Skeletal muscle tissue (tissue), 4 donors: ENCODE measurements around the gene CHAD. TPM values are rescaled to one million over a fixed set of nuclear protein-coding genes. Genes with fewer than 3 reads are reported as not detected.
A peak's percentile ranks its signal among the peaks of the same experiment; 100 is the strongest.
"Not testable (repeated sequence)": the region's sequence is repeated elsewhere in the genome, so short reads cannot be mapped to it uniquely, and the experiment has no call there.

Source experiments
- H3K27ac ChIP-seq: one replicate; pipeline ENCODE4 v1.7.0; 2013; ENCODE audit warnings: mild to moderate bottlenecking, low read depth, low read length, inconsistent platforms
- H3K27me3 ChIP-seq, 3 donors: one replicate each; pipeline ENCODE4 v1.7.0; 2013; ENCODE audit warnings: low read length in 3 of 3; ENCODE audit not compliant: control insufficient read depth in 3 of 3, insufficient read depth in 3 of 3
- H3K36me3 ChIP-seq, 3 donors: one replicate each; pipeline ENCODE4 v1.7.0; 2013; ENCODE audit warnings: low read length in 3 of 3; ENCODE audit not compliant: control insufficient read depth in 3 of 3, insufficient read depth in 3 of 3
- H3K4me1 ChIP-seq, 3 donors: one replicate each; pipeline ENCODE4 v1.7.0; 2013; ENCODE audit warnings: low read length in 3 of 3, mild to moderate bottlenecking in 3 of 3; ENCODE audit not compliant: control insufficient read depth in 3 of 3, insufficient read depth in 3 of 3
- H3K4me3 ChIP-seq, 3 donors: one replicate each; pipeline ENCODE4 v1.7.0; 2013; ENCODE audit warnings: low read length in 3 of 3
- H3K9ac ChIP-seq, 3 donors: one replicate each; pipeline ENCODE4 v1.7.0; 2013; ENCODE audit warnings: low read length in 3 of 3, mild to moderate bottlenecking in 3 of 3, moderate library complexity in 2 of 3, low read depth in 1 of 3
- H3K9me3 ChIP-seq, 3 donors: one replicate each; pipeline ENCODE4 v1.7.0; 2013; ENCODE audit warnings: low read length in 3 of 3; ENCODE audit not compliant: control insufficient read depth in 3 of 3
- total RNA-seq: library from RNA; depleted of rRNA; stranded (reverse); fragments of >200 nt; gene quantifications from one replicate; pipeline ENCODE4 v1.2.3, GENCODE V29; 2014
- donor health status: Osteomylitis.

CHAD gene
- total RNA-seq, 1 donor from 2014 or later: 1.6 TPM

GRCh38 chr17:50475775-50476544, 7.3 kb upstream of the CHAD start:
- peaks cover 7 to 16% (median 10%) of the 10 kb centered on the region in 3 donors for H3K36me3 ChIP-seq
- peak overlapping the region in 1 of 3 donors; percentile 5 for H3K9ac ChIP-seq
- H3K27me3 ChIP-seq, H3K27ac ChIP-seq, H3K4me3 ChIP-seq, H3K9me3 ChIP-seq: not testable (repeated sequence)
- peaks cover 32 to 42% (median 38%) of the 10 kb centered on the region in 3 donors for H3K4me1 ChIP-seq

GRCh38 chr17:50475362-50475761, 6.7 kb upstream of the CHAD start:
- H3K9me3 ChIP-seq: no peaks in the 10 kb centered on the region
- no peak overlapping the region for H3K9ac ChIP-seq
- no peak overlapping the region for H3K4me3 ChIP-seq
- H3K36me3 ChIP-seq: peaks cover 7 to 14% (median 10%) of the 10 kb centered on the region in 3 donors
- peaks cover 0 to 6% (median 0%) of the 10 kb centered on the region in 3 donors for H3K27me3 ChIP-seq
- peaks cover 37 to 46% (median 43%) of the 10 kb centered on the region in 3 donors for H3K4me1 ChIP-seq
- no peak overlapping the region for H3K27ac ChIP-seq

GRCh38 chr17:50474523-50474922, 5.8 kb upstream of the CHAD start:
- H3K27me3 ChIP-seq: peaks cover 0 to 6% (median 0%) of the 10 kb centered on the region in 3 donors
- H3K9ac ChIP-seq: no peak overlapping the region
- H3K4me1 ChIP-seq: peaks cover 39 to 46% (median 44%) of the 10 kb centered on the region in 3 donors
- H3K36me3 ChIP-seq: peaks cover 5 to 10% (median 7%) of the 10 kb centered on the region in 3 donors
- H3K27ac ChIP-seq: no peak overlapping the region
- no peak overlapping the region for H3K4me3 ChIP-seq
- H3K9me3 ChIP-seq: no peaks in the 10 kb centered on the region

GRCh38 chr17:50473901-50474300, 5.2 kb upstream of the CHAD start:
- Histone ChIP-seq H3K27ac (no peak overlapping the region), H3K27me3 (peaks cover 0 to 6% (median 0%) of the 10 kb centered on the region in 3 donors), H3K4me3 (no peak overlapping the region), H3K9me3 (no peaks in the 10 kb centered on the region), H3K36me3 (peaks cover 5 to 10% (median 7%) of the 10 kb centered on the region in 3 donors), H3K4me1 (peaks cover 44 to 50% (median 44%) of the 10 kb centered on the region in 3 donors), H3K9ac (peak overlapping the region in 1 of 3 donors; percentile 8)

- Histone ChIP-seq H3K4me1 (peaks cover 47 to 54% (median 47%) of the 10 kb centered on the region in 3 donors), H3K27me3 (peaks cover 0 to 11% (median 9%) of the 10 kb centered on the region in 3 donors)
- H3K9me3 ChIP-seq, H3K27ac ChIP-seq, H3K4me3 ChIP-seq, H3K36me3 ChIP-seq, H3K9ac ChIP-seq: not testable (repeated sequence)
Measured at GRCh38 chr17:50472761-50473161, 4.1 kb upstream of the CHAD start.

GRCh38 chr17:50472286-50472685, 3.6 kb upstream of the CHAD start:
- Histone ChIP-seq H3K27me3 (peaks cover 0 to 11% (median 9%) of the 10 kb centered on the region in 3 donors), H3K36me3 (peaks cover 5 to 10% (median 7%) of the 10 kb centered on the region in 3 donors), H3K9me3 (no peaks in the 10 kb centered on the region), H3K4me1 (peaks cover 45 to 56% (median 47%) of the 10 kb centered on the region in 3 donors), H3K4me3 (peak overlapping the region in 1 of 3 donors; percentile 17), H3K27ac (peak overlapping the region; percentile 47), H3K9ac (peak overlapping the region in 1 of 3 donors; percentile 69)

GRCh38 chr17:50471009-50471905, 2.6 kb upstream of the CHAD start:
- peak overlapping the region; percentile 47 for H3K27ac ChIP-seq
- peaks cover 5 to 10% (median 7%) of the 10 kb centered on the region in 3 donors for H3K36me3 ChIP-seq
- H3K9ac ChIP-seq: peak overlapping the region; percentile 27 to 69 (median 51)
- no peaks in the 10 kb centered on the region for H3K9me3 ChIP-seq
- peaks cover 0 to 9% (median 5%) of the 10 kb centered on the region in 3 donors for H3K27me3 ChIP-seq
- H3K4me1 ChIP-seq: peaks cover 47 to 65% (median 48%) of the 10 kb centered on the region in 3 donors
- peak overlapping the region in 2 of 3 donors; percentile 14 to 45 for H3K4me3 ChIP-seq

- peaks cover 5 to 10% (median 7%) of the 10 kb centered on the region in 3 donors for H3K36me3 ChIP-seq
- H3K27me3 ChIP-seq: peaks cover 0 to 9% (median 4%) of the 10 kb centered on the region in 3 donors
- H3K4me3 ChIP-seq: no peak overlapping the region
- peaks cover 47 to 65% (median 48%) of the 10 kb centered on the region in 3 donors for H3K4me1 ChIP-seq
- H3K9ac ChIP-seq: peak overlapping the region in 2 of 3 donors; percentile 10 to 69
- H3K9me3 ChIP-seq: no peaks in the 10 kb centered on the region
- no peak overlapping the region for H3K27ac ChIP-seq
Measured at GRCh38 chr17:50470426-50470825, 1.7 kb upstream of the CHAD start.

- peaks cover 5 to 9% (median 7%) of the 10 kb centered on the region in 3 donors for H3K36me3 ChIP-seq
- H3K4me1 ChIP-seq: peaks cover 47 to 65% (median 48%) of the 10 kb centered on the region in 3 donors
- H3K9me3 ChIP-seq: no peaks in the 10 kb centered on the region
- peaks cover 0 to 9% (median 4%) of the 10 kb centered on the region in 3 donors for H3K27me3 ChIP-seq
- peak overlapping the region in 2 of 3 donors; percentile 10 to 69 for H3K9ac ChIP-seq
- H3K4me3 ChIP-seq: peak overlapping the region in 1 of 3 donors; percentile 64
- H3K27ac ChIP-seq: peak overlapping the region; percentile 29
Measured at GRCh38 chr17:50469671-50470305, 1.1 kb upstream of the CHAD start.
